GDM1 (cell line): ENCODE data around the gene FNIP2.
A peak's percentile ranks its signal among the peaks of the same experiment; 100 is the strongest.
"Not testable (repeated sequence)": the region's sequence is repeated elsewhere in the genome, so short reads cannot be mapped to it uniquely, and the experiment has no call there.

Experiments
- DNase-seq: peaks from one replicate; lab custom pipeline; 2025; lab: John Stamatoyannopoulos, UW

FNIP2 gene

DNA sequence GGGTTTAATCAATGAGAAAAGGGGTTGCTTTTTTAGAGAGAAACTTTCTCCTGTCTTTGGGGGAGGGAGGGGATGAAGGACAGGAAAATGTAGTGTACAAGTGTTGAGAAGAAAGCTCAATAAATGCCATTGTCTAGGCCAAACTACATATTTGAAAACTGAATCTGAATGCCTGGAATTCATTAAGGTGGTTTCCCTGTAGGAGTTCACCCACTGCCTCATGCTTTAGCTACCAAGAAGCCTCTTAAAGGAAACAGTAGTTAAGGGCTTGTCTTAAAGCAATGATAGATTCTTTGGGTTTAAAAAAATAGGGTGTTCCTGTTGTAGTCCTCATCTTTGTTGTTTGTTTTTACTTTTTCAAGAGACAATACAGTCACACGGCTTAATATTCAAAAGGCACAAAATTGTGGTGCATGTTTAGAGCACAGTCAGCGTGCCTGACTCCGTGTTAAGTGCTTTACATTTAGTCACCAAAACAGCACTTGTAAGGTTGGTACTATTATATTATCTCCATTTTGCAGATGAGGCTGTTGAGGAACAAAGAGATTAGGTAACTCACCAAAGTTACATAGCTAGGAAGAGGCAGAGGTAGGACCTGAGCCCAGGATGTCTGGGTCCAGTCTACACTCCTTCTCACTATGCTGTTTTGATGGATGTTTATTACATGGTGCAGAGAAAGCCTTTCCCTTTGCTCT, 46.0 kb downstream of the FNIP2 start:
- DNase-seq: no peak

DNA sequence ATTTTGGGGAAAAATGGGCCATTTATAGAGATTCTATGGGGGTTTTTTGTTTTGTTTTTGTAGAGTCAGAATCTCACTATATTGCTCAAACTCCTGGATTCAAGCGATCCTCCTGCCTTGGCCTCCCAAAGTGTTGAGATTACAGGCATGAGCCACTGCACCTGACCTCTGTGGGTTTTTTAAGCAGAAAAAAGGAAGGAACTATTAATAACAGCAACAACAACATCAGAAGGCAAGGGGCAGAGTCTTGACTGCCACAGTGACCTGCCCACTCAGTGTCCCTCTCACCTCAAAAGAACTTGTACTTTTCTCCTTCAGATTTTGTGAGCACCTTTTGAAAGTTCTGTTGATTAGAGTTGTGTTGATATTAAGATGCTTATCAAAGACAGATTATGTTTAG, 48.1 kb downstream of the FNIP2 start:
- DNase-seq: no peak

DNA sequence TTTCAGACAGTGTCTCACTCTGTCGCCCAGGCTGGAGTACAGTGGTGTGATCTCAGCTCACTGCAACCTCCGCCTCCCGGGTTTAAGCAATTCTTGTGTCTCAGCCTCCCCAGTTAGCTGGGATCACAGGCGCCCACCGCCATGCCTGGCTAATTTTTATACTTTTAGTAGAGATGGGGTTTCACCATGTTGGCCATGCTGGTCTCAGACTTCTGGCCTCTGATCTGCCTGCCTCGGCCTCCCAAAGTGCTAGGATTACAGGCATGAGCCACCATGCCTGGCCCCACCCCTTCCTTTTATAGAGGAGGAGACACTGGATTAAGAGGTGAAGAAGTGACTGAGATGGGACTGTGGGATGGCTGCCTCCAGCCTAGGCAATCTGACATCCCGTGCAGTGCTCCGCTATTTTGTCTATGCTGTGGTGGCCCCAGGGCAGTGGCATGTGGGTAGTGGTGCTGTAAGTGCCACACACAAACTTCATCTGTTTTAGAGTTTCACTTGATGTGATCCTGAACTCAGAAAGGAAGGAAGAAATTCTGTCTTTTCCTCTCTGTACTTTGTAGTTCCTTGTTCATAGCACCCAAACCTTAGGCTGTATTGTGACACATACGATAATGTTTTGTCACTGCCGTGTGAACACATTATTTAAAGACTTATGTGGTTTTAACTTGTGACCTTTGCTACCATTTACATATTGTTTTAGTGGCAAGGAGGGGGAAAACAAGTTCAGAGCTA, 48.9 kb downstream of the FNIP2 start:
- peak; percentile 7 for DNase-seq

DNA sequence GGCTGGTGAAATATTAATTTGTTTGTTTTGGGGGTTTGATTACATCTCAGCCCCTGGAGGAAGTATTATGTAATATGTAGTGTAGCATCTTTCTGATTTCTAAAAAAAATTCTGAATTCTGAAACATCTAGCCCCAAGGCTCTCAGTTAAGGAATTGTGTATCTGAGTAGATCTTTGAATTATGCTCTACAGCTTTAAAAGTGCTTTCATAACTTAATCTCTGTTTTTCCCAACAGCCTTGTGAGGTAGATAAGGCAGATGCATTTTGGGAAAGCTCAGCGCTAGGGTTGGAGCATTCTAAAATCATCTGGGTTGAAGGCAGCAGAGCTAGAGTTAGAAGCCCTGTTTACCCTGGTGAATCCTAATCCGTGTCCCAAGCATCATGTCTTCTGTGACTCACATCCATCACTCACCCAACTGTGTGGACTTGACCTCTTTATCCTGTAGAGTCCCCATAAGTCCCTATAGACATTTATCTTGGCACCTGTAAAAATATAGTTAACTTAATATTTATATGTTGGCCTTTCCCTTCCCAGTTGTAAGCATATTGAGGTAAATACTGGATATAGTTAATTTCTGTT, 49.8 kb downstream of the FNIP2 start:
- DNase-seq: no peak

DNA sequence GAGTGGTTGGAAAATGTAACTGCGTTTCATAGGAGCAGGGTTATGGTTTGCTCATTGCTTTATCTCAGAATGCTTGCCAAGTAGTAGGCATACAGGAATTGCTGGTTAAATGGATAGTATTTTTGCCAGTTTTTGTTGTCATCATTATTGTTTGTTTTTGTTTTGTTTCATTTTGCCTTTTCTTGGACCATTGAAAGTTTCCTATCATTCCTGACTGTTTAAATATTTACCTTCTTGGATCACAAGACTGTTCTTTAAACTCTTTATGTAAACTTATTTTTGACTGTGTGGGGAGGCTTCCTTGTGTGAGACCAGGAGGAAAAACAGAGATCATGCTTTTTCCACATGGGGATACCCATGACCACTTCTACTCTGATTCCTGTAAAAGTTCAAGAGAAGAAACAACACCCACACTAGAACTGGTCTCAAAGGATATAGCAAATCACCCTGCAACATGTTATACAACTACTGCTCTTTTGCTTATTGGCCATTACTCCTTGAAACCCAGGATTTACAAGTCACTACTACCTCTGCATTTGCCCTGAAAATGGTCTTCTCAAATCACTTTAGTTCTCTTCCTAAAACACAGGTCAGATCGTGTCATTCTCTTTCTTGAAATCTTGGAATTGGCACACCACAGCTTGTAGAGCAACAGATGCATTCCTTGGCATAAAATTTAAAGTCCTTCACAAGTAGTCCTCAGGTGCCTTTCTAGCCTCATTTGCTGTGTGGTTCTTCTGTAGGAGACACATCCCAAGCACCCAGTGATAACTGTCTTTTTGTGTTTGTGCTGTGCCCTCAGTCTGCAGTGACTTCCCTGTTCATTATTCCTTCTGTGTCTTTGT, 51.3 kb downstream of the FNIP2 start:
- DNase-seq: no peak

DNA sequence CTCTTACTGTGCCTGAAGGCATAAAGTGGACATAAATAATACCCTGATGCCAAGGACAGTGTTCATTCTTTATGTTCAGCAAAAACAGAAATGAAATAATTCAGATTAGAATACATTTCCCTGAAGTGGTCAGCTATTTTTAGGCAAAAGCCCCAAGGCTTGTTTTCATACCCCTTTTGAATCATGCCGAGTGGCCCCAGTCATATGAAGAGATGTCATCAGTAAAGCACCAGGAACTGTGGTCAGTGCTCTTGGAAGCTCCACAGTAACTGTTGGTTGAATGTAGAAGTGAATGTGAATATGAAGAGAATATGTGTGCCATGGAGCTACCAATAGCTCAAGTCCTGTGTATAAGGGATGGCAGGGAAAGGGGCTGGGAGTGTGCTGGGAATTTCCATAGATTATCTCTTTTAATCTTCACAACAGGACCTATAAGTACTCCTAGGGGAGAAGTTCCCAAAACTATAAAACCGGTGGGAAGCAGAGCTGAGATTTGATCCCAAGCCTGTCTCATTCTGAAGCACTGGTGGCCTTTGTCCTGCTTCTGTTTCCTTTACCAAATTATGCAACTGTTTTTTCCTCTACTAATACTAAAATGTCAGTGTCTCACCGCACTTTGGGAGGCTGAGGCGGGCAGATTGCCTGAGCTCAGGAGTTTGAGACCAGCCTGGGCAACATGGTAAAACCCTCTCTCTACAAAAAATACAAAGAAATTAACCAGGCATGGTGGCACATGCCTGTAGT, 52.6 kb downstream of the FNIP2 start:
- no peak for DNase-seq

DNA sequence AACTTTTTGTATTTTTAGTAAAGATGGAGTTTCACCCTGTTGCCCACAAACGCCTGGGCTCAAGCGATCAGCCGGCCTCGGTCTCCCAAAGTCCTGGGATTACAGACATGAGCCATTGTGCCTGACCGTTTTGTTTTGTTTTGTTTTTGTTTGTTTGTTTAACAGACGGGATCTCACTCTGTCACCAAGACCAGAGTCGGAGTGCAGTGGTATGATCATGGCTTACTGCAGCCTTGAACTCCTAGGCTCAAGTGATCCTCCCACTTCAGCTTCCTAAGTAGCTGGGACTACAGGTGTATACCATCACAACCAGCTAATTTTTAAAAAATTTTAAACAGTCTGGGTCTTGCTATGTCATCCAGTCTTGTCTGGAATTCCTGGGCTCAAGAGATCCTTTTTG, 53.5 kb downstream of the FNIP2 start:
- no peak for DNase-seq

DNA sequence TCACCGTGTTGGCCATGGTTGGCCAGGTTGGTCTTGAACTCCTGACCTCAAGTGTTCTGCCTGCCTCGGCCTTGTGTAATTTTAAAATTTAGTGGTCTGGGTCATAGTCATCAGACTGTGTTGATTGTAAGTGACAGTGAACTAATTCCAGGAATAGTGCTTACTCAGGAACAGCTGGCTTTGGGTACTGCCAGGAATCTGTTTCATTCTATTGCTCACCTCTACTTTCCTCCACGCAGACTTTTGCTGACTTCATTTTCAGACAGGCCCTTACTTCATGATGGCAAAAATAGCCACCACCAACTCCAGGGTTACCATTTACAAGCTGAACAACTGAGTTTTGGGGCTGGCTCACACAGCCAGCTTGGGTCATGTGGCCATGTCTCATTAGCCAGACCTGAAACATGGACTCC, 54.6 kb downstream of the FNIP2 start:
- DNase-seq: no peak

DNA sequence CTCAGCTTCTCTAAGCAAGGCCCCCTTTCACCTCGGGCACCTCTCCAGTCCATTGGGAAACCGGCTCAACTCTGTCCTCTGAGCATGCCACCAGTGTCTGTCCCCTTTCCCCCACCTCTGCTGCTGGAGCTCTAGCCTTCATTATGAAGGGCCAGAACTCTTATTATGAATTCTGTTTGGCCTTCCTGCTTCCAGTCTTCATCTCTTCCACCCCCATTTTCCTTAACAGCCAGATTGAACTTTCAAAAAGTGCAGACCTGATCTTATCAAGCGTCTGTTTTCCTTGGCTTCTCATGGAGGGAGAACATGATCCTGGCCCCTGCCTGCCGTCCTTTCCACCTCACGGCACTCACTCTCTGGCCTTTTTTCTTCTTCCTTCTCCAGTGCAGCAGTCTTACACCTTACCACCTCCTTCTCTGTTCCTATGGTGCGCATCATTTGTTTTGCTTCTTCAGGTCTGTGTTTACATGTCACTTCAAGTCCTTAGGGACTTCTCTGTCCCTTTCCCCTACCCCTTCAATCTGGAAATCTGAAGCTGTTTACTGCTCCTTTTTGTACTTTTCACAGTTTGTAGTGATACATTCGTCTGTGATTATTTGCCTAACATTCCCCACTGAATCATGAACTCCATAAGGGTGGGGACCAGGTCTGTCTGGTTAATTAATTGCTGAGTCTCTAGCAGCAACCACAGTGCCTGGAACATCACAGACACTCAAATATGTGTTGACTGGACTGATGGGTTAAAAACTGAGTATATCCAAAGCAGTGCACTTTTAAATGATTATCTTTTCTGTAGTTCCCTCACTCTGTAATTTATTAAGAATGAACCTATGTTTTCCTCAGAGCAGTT, 55.8 kb downstream of the FNIP2 start:
- DNase-seq: no peak

DNA sequence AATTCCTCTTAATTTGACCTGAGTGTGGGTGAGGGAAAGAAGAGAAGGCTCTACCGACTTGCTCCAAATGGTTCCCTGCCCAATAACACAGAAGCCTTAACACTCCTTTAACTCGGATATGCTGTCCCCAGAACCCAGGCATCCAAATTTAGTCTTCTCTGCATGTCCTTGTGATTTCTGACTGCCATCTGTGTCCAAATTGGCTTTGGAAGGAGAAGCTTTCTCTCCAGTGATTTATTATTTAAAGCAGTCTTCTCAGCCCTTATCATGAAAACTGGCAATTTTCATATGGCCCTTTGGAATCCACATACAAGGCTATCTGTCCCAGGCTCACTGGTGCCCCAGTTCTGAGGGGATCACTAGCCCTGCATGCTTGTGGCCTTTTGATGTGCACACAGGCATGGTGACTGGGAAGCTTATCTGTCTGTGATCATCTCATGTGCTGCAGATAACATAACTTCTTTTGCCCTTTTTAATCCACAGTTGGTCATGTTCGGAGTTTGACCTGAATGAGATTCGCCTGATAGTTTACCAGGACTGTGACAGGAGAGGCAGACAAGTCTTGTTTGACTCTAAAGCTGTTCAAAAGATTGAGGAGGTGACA, 56.7 kb downstream of the FNIP2 start:
- no peak for DNase-seq

DNA sequence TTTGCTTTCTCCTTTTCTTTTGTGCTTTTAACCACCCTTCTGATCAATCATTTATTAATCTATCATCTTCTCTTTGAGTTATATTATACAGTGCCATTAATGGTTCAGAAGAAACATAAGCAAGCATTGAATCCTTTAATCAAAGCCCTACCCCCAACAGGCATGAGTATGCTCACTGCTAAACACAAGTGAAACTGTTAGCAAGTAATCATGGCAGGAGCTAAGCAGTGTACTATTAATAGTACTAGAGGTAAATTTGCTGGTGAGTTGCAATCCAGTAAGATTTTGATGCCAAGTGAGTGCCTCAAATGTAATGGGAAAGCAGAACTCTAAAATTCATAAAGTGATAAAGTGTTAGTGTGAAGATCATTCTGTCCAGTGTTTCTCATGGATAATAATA, 57.2 kb downstream of the FNIP2 start:
- DNase-seq: no peak

DNA sequence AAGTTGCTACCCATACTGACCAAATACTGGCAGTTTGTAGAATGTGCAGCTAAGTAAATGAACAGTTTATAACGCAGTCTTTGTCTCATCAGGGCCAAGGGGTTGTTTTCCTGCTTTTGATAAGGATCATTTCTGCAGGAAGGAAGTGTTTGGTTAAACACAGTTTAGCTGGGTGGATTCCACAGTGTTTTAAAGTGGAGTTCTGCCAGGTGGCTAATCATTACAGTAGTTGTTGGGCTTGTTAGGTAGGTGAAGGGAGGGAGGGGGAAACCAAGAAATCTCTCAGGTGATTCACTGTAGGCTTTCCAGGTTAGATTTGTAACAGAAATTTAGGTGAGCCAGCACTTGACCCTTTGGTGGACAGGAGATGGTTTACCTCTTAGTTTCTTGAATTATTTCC, 58.1 kb downstream of the FNIP2 start:
- no peak for DNase-seq

DNA sequence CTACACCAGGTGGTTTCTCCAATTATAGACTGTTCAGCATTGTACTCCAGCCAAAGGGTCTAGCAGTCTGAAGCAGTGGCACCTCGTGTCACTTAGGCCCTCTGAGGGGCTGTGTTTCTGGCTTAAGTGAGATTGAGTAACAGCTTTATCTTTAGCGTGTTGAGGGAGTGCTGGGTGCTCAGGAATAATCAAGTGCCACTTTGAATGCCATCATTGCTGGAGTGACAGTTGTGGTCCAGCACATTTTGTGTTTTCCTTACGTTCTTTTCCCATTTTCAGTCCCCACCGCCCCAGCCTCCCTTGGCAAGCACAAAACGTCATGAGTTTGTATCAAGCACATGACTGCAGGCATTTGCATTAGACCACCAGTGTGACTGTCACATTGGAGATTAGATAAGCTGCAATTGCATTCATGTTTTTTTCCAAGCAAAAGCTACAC, 58.7 kb downstream of the FNIP2 start:
- DNase-seq: no peak

DNA sequence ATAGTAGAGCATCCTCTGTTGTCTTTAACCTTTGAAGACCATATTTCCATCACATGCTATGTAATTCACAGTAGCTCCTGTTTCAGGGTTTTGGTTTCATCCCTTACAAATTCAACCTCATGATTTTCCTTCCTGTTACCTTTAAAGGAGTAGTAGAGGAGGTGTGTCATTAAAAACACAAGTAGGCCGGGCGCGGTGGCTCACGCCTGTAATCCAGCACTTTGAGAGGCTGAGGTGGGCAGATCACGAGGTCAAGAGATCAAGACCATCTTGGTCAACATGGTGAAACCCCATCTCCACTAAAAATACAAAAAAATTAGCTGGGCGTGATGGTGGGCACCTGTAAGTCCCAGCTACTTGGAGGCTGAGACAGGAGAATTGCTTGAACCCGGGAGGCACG, 59.3 kb downstream of the FNIP2 start:
- DNase-seq: not testable (repeated sequence)

DNA sequence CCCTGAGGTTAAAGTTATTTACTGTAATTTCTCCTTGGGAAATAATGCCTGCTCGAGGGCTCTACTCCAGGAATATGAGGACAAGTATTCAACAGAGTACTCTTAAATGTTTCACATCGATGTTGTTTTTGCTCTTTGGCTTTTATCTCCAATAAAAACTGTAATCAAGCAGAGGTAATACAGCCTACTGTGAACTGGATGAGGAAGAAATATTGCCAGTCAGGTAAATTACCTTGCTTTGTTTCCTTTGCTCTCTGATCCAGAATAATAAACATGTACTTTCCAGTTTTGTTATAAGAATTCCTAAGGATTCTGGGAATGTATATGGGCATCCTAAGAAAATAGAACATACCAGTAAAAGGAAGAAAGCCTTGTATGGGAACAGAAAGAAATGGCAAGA, 60.4 kb downstream of the FNIP2 start:
- DNase-seq: no peak

DNA sequence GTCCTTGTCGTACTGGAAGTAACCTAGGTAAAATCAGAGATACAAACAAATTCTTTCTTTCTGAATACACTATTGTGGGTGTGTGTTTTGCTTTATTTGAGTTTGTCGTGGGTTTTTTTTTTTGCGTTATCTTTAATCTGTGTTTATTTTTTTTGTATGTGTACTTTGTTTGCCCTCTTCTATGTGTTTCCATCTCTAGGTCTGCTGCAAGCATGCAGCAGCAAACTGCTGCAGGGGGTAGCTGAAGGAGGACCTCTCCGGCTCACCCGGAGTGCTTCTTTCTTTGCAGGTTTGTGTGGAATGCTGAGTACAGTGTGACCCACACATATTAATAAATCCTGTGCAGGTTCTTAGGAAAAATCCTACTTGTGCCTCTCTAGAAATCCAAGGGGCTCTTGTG, 64.8 kb downstream of the FNIP2 start:
- no peak for DNase-seq

DNA sequence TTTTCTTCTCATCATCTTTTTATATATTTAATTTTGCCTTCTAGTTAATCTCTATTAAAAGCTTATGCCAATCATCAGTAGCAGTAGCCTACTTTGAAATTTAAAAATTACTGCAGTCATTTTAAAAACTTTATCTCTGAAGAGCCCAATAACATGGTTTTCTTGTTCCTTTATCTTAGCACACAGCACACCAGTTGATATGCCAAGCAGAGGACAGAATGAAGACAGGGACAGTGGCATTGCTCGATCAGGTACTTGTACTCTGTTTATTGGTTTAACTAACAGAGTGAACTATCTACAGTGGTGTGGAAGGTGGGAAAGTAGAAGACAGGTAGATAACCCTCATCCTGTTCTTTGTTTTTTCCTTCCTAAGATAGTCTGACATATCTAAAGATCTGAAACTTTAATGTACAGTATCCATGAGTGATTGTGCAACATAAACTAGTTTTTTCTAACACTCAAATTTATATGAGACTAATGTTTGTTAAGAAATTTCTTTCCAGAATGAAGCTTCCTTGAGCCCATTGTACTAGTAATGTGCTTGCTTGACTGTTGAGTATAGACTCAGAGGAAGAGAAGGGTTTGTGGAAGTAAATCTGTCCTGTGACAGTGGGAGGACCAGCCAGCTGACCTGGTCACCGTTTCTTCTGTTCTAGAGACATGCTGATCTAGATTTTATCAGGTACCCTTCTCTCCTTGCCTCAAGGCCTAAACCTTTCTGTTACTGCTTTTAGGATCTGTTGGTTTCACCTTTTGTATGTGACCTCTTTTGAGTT, 66.6 kb downstream of the FNIP2 start:
- DNase-seq: no peak

DNA sequence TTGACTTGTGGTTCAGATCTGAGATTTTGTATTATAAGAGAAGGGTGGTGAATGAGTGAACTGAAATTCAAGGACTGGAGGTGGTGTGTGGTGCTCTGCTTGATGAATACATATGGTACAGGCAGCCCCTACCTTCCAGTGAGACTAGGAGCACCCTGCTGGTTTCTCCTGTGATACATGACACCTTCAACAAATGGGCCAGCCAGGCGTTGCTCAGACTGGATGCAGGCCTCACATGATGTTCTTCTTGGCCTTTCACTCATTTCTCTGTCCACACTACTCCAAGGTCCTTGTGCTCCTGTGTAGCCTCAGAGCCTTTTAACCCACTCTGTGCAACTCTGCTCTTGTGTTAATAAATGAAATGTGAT, 67.2 kb downstream of the FNIP2 start:
- DNase-seq: no peak

DNA sequence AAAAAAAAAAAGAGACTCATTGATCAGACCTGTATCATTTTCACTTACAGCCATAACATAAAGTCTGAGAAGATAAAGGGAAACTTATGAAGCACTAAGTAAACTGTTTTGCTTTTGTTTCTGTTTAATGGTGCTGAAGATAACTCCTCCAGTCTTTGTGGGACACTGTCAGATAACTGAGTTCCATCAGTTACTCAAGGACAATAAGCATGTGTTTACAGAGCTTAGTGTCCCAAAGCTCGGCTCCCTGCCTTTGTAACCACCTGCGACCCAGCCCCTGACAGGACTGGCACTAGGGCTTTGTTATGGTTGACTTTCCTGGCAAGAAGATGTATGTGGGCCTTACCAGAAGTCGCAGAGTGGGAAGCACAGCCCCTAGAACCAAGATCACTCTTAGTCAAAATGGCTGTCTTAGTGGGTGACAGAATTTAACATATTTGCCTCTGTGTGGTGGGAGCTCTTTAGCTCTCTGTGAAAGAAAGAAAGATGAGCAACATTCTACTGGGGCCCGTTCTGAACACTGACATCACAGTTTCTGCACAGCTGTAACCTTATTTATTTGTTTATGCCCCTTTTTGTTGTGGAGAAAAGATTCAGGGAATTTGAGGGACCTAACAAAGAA, 68.1 kb downstream of the FNIP2 start:
- no peak for DNase-seq
